Measurements from ENCODE around the gene PHACTR3.

Gene PHACTR3

GRCh38 chr20:59565768-59566461, 38.4 kb upstream of the PHACTR3 start:
- Histone ChIP-seq H3K36me3 (ENCODE audit: control insufficient read depth, insufficient read depth, low read length) (no peaks in the 10 kb centered on the region), H3K4me1 (no peaks in the 10 kb centered on the region), H3K9me3 (ENCODE audit: control insufficient read depth, low read length) (no peaks in the 10 kb centered on the region), H3K4me3 (ENCODE audit: low read depth, low read length) (no peak overlapping the region), H2AFZ (no peak overlapping the region), H3K4me2 (ENCODE audit: low read length) (no peak overlapping the region), H3K79me2 (no peaks in the 10 kb centered on the region), H3K27me3 (ENCODE audit: control insufficient read depth, insufficient read depth, low read length) (no peaks in the 10 kb centered on the region), H3K9ac (no peak overlapping the region), H3K27ac (no peak overlapping the region)
- no peak for TF ChIP-seq CTCF (IDR thresholded peaks at IDR 0.05)

GRCh38 chr20:59566631-59567524, 37.5 kb upstream of the PHACTR3 start:
- Histone ChIP-seq H3K27me3 (ENCODE audit: control insufficient read depth, insufficient read depth, low read length) (no peaks in the 10 kb centered on the region), H3K4me3 (ENCODE audit: low read depth, low read length) (no peak overlapping the region), H2AFZ (no peak overlapping the region), H3K4me1 (peaks cover 2% of the 10 kb centered on the region), H3K36me3 (ENCODE audit: control insufficient read depth, insufficient read depth, low read length) (no peaks in the 10 kb centered on the region), H3K79me2 (no peaks in the 10 kb centered on the region), H3K4me2 (ENCODE audit: low read length) (no peak overlapping the region), H3K27ac (no peak overlapping the region), H3K9me3 (ENCODE audit: control insufficient read depth, low read length) (no peaks in the 10 kb centered on the region), H3K9ac (no peak overlapping the region)
- TF ChIP-seq CTCF (IDR thresholded peaks at IDR 0.05) = no peak

GRCh38 chr20:59567585-59568508, 36.5 kb upstream of the PHACTR3 start:
- no peak overlapping the region for H3K27ac ChIP-seq
- H3K79me2 ChIP-seq = no peaks in the 10 kb centered on the region
- TF ChIP-seq CTCF (IDR thresholded peaks at IDR 0.05) = no peak
- H3K36me3 ChIP-seq (ENCODE audit: control insufficient read depth, insufficient read depth, low read length) = no peaks in the 10 kb centered on the region
- no peak overlapping the region for H3K9ac ChIP-seq
- no peak overlapping the region for H2AFZ ChIP-seq
- no peak overlapping the region for H3K4me3 ChIP-seq (ENCODE audit: low read depth, low read length)
- H3K4me2 ChIP-seq (ENCODE audit: low read length) = no peak overlapping the region
- no peaks in the 10 kb centered on the region for H3K9me3 ChIP-seq (ENCODE audit: control insufficient read depth, low read length)
- peaks cover 3% of the 10 kb centered on the region for H3K4me1 ChIP-seq
- H3K27me3 ChIP-seq (ENCODE audit: control insufficient read depth, insufficient read depth, low read length) = no peaks in the 10 kb centered on the region

- Histone ChIP-seq H3K9me3 (ENCODE audit: control insufficient read depth, low read length) (no peaks in the 10 kb centered on the region), H3K27ac (no peak overlapping the region), H3K79me2 (no peaks in the 10 kb centered on the region), H3K4me2 (ENCODE audit: low read length) (no peak overlapping the region), H2AFZ (no peak overlapping the region), H3K27me3 (ENCODE audit: control insufficient read depth, insufficient read depth, low read length) (no peaks in the 10 kb centered on the region), H3K4me1 (peaks cover 3% of the 10 kb centered on the region), H3K9ac (no peak overlapping the region), H3K36me3 (ENCODE audit: control insufficient read depth, insufficient read depth, low read length) (no peaks in the 10 kb centered on the region), H3K4me3 (ENCODE audit: low read depth, low read length) (no peak overlapping the region)
- no peak for TF ChIP-seq CTCF (IDR thresholded peaks at IDR 0.05)
Observed at GRCh38 chr20:59568509-59569024, 35.8 kb upstream of the PHACTR3 start.

All from parathyroid adenoma (tissue), 2 donors.